ENCODE results near the gene AATK. TPM values are rescaled to one million over a fixed set of nuclear protein-coding genes. Genes with fewer than 3 reads are reported as not detected.

AATK gene
- total and polyA plus RNA-seq, 10 of the 15 experiments (the other 5 are each of a cell fraction or from before 2014, with no cell fraction given): 0.04 TPM; not detected in 9

DNA sequence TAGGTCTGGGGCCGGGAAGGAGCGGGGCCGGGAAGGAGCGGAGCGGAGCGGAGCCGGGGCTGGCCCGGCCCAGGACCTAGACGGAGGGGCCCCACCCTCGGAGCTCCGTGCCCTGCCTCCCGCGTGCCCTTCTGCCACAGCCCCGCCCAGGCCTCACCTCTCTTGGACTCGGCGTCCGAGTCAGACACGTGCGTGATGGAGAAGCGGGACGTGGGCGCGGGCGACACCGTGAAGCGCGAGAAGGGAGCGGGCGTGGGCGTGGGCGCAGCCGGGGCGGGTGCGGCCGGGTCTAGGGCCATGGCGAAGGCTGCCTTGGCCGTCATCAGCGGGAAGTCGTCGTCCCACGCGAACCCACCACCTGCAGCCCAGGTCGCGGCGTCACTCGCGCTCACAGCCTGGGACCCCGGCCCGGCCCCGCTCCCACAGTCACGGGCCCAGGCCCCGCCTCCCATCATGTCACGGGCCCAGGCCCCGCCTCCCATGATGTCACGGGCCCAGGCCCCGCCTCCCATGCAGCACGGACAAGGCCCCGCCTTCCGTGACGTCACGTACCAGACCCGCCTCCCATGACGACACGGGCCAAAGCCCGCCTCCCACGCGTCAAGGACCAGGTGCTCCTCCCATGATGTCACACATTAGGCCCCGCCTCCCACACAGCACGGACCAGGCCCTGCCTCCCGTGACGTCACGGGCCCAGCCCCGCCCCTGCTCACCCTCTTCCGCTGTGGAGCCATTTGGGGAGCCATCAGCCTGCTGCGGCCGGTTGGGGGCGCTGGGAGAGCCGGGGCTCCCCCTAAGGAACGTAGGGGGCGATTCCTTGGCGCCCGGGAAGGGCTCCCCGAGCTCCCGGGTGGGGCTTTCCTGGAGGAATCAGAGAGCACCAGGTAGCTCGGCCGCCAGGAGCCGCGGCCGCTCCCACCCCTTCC lies 46.5 kb downstream of the AATK start:
- H3K4me3 ChIP-seq: no peak overlapping the region
- no peak overlapping the region for H3K9ac ChIP-seq (ENCODE audit: control insufficient read depth, insufficient read depth, low read length)
- H3K27ac ChIP-seq (ENCODE audit: control insufficient read depth, insufficient read depth): no peak overlapping the region
- H3K9me3 ChIP-seq (replicated peaks; ENCODE audit: control insufficient read depth, insufficient read depth, low read length): no peaks in the 10 kb centered on the region
- POLR2A ChIA-PET: no interaction called here
- BruUV-seq (replicated peaks): no TSS peak
- H3K79me2 ChIP-seq (ENCODE audit: control insufficient read depth, insufficient read depth, low read length): no peaks in the 10 kb centered on the region
- in situ Hi-C loops (cut with MboI): no loop called here
- H4K20me1 ChIP-seq (ENCODE audit: control insufficient read depth, insufficient read depth): no peaks in the 10 kb centered on the region
- SMC1A ChIA-PET (ENCODE audit: uncharacterized antibody, unreplicated experiment): no interaction called here
- DNase-seq (ENCODE audit: low read depth, low spot score) (peak; percentile 32), FAIRE-seq (peak; percentile 41), ATAC-seq (peak; percentile 72)
- intact Hi-C loops (cut with micrococcal nuclease; ENCODE audit: unreplicated experiment): no loop called here
- peak overlapping the region; percentile 62; the same call in 1 of the 2 replicates for H3K4me2 ChIP-seq (ENCODE audit: control insufficient read depth, insufficient read depth)
- RAD21 ChIA-PET (ENCODE audit: unreplicated experiment): no interaction called here
- no peaks in the 10 kb centered on the region for H3K36me3 ChIP-seq (ENCODE audit: control insufficient read depth in 2 of 2, insufficient read depth in 2 of 2, low read length in 1 of 2)
- no peaks in the 10 kb centered on the region; a peak in 1 of 4 replicates for H3K27me3 ChIP-seq (replicated peaks in 1 of 2; ENCODE audit: control insufficient read depth in 2 of 2, insufficient read depth in 2 of 2, low read length in 1 of 2)
- CTCF ChIA-PET: no interaction called here
- peak overlapping the region; percentile 51 for H2AFZ ChIP-seq (ENCODE audit: control insufficient read depth, low read depth, low read length)
- no peaks in the 10 kb centered on the region for H3K4me1 ChIP-seq (ENCODE audit: control insufficient read depth, insufficient read depth, low read length)
- 16% methylated on average over 67 of the region's 89 CpGs for WGBS (ENCODE audit: insufficient coverage, insufficient replicate concordance, low lambda C conversion rate, missing lambda C conversion rate)
- TF ChIP-seq IKZF1 (conservative IDR thresholded peaks at IDR 0.05) (0 out of 2 replicates have a peak, but pooled peaks have one; percentile 30), CREB1 (IDR thresholded peaks at IDR 0.05; ENCODE audit: low read depth) (peak; percentile 98), SP1 (IDR thresholded peaks at IDR 0.05; ENCODE audit: low read depth, low read length) (peak; percentile 87), POLR2AphosphoS5 (IDR thresholded peaks at IDR 0.05; ENCODE audit: low read length) (no peak), NR2C2 (IDR thresholded peaks at IDR 0.05; ENCODE audit: borderline replicate concordance, control insufficient read depth, insufficient read length, low read depth) (no peak), ATF7 (IDR thresholded peaks at IDR 0.05; ENCODE audit: low read depth) (peak; percentile 78), BMI1 (IDR thresholded peaks at IDR 0.05; ENCODE audit: borderline replicate concordance) (no peak), NR2F1 (conservative IDR thresholded peaks at IDR 0.05) (peak; percentile 46; the same call in 1 of the 2 replicates), GATAD2B (conservative IDR thresholded peaks at IDR 0.05; ENCODE audit: low read depth) (0 out of 2 replicates have a peak, but pooled peaks have one; percentile 31), CREM (IDR thresholded peaks at IDR 0.05; ENCODE audit: low read depth) (peak; percentile 98), CBFB (IDR thresholded peaks at IDR 0.05; ENCODE audit: low read depth) (no peak), BHLHE40 (IDR thresholded peaks at IDR 0.05; ENCODE audit: borderline replicate concordance in 1 of 2, low read depth in 2 of 2, low read length in 1 of 2) (peak; percentile 32 to 89; a peak in 2 of 4 replicates), NFYA (IDR thresholded peaks at IDR 0.05; ENCODE audit: borderline replicate concordance, low read depth, low read length) (no peak)
- TF ChIP-seq, protein P1, sequence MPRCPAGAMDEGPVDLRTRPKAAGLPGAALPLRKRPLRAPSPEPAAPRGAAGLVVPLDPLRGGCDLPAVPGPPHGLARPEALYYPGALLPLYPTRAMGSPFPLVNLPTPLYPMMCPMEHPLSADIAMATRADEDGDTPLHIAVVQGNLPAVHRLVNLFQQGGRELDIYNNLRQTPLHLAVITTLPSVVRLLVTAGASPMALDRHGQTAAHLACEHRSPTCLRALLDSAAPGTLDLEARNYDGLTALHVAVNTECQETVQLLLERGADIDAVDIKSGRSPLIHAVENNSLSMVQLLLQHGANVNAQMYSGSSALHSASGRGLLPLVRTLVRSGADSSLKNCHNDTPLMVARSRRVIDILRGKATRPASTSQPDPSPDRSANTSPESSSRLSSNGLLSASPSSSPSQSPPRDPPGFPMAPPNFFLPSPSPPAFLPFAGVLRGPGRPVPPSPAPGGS (IDR thresholded peaks at IDR 0.05; ENCODE audit: borderline replicate concordance, insufficient read depth, low read depth, low read length, poor library complexity, severe bottlenecking): no peak
- TF ChIP-seq, protein P2, sequence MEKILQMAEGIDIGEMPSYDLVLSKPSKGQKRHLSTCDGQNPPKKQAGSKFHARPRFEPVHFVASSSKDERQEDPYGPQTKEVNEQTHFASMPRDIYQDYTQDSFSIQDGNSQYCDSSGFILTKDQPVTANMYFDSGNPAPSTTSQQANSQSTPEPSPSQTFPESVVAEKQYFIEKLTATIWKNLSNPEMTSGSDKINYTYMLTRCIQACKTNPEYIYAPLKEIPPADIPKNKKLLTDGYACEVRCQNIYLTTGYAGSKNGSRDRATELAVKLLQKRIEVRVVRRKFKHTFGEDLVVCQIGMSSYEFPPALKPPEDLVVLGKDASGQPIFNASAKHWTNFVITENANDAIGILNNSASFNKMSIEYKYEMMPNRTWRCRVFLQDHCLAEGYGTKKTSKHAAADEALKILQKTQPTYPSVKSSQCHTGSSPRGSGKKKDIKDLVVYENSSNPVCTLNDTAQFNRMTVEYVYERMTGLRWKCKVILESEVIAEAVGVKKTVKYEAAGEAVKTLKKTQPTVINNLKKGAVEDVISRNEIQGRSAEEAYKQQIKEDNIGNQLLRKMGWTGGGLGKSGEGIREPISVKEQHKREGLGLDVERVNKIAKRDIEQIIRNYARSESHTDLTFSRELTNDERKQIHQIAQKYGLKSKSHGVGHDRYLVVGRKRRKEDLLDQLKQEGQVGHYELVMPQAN (conservative IDR thresholded peaks at IDR 0.05): no peak
- TF ChIP-seq, protein P3, sequence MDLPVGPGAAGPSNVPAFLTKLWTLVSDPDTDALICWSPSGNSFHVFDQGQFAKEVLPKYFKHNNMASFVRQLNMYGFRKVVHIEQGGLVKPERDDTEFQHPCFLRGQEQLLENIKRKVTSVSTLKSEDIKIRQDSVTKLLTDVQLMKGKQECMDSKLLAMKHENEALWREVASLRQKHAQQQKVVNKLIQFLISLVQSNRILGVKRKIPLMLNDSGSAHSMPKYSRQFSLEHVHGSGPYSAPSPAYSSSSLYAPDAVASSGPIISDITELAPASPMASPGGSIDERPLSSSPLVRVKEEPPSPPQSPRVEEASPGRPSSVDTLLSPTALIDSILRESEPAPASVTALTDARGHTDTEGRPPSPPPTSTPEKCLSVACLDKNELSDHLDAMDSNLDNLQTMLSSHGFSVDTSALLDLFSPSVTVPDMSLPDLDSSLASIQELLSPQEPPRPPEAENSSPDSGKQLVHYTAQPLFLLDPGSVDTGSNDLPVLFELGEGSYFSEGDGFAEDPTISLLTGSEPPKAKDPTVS (IDR thresholded peaks at IDR 0.05; ENCODE audit: low read depth, low read length): no peak
- TF ChIP-seq, protein P4, sequence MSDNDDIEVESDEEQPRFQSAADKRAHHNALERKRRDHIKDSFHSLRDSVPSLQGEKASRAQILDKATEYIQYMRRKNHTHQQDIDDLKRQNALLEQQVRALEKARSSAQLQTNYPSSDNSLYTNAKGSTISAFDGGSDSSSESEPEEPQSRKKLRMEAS (IDR thresholded peaks at IDR 0.05; ENCODE audit: low read depth, low read length): no peak

Data from GM12878 (cell line).